Panc1 (cell line): Measurements from ENCODE around the gene NDUFA11.

Experiments used
- CTCF ChIP-seq: fragments of 450-650 bp; IDR thresholded peaks from 2 replicates; pipeline ENCODE4 v1.5.1; 2017; ENCODE audit warnings: mild to moderate bottlenecking
- POLR2AphosphoS5 ChIP-seq: IDR thresholded peaks from 2 replicates; pipeline ENCODE4 v1.6.1; 2012; ENCODE audit warnings: mild to moderate bottlenecking, low read depth, low read length, moderate library complexity
- REST ChIP-seq, 2 experiments: IDR thresholded peaks; 2 replicates each; pipeline ENCODE4 v1.6.1; 2011 to 2012; ENCODE audit warnings: low read depth in 2 of 2, control low read depth in 1 of 2, low read length in 1 of 2, mild to moderate bottlenecking in 1 of 2, moderate library complexity in 1 of 2; ENCODE audit not compliant: insufficient read depth in 1 of 2
- TCF7L2 ChIP-seq: IDR thresholded peaks from 2 replicates; pipeline ENCODE4 v1.6.1; 2011; ENCODE audit warnings: mild to moderate bottlenecking, low read depth, low read length, inconsistent platforms

GRCh38 chr19:5941673-5942072, 38.1 kb upstream of the NDUFA11 start:
- TF ChIP-seq TCF7L2 (no peak), CTCF (no peak), REST (IDR thresholded peaks at IDR 0.05; ENCODE audit: insufficient read depth in 1 of 2, low read depth in 2 of 2, low read length in 1 of 2) (no peak), POLR2AphosphoS5 (no peak)
